Gastroesophageal sphincter (tissue), 3 donors: ENCODE measurements around the gene MRPS25.

Source experiments
- CTCF ChIP-seq, 4 experiments: fragments of 200-600 bp in 2 of 4; fragments of 450-650 bp in 2 of 4; sonication (generic) in 1 of 4; IDR thresholded peaks; one replicate each; pipeline ENCODE4 v1.5.1; 2017 to 2019; ENCODE audit warnings: antibody characterized with exemption in 4 of 4, mild to moderate bottlenecking in 2 of 4, moderate library complexity in 2 of 4
- POLR2A ChIP-seq, 2 donors: fragments of 450-650 bp; IDR thresholded peaks; one replicate each; pipeline ENCODE4 v1.6.1; 2017; ENCODE audit warnings: antibody characterized with exemption in 2 of 2, mild to moderate bottlenecking in 2 of 2, moderate library complexity in 1 of 2

GRCh38 chr3:15007681-15008141, 57.4 kb downstream of the MRPS25 start:
- TF ChIP-seq CTCF (IDR thresholded peaks at IDR 0.05), result no peak
- TF ChIP-seq POLR2A (IDR thresholded peaks at IDR 0.05), result no peak
